GM19240 (cell line): Measurements from ENCODE around the gene KIRREL3.

Experiments used
- DNase-seq: peaks from one replicate; pipeline ENCODE4 v3.0.0; 2011; ENCODE audit warnings: low spot score; ENCODE audit not compliant: insufficient read length

Gene KIRREL3

GRCh38 chr11:126997641-126998040 is 2.9 kb downstream of the KIRREL3 start:
- DNase-seq: no peak

DNA sequence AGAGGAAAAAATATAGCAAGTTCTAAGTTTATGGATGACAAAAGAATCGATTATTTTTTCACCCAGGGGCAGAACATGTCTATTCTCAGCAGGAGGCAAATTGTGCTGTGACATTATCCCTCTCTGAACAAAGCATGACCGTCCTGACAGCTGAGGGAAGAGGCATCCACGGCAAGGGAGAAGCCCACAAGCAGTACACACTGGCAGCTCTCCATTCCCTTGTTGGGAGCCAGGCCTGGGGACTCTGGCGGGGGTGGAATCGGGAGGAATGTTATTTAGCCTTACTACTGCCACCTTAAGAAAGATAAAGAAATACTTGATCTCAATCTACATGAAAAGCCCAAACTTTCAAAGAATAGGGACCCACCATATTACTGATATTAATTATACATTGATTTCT is 3.4 kb downstream of the KIRREL3 start:
- no peak for DNase-seq

GRCh38 chr11:126996036-126996804 is 4.3 kb downstream of the KIRREL3 start:
- no peak for DNase-seq

DNA sequence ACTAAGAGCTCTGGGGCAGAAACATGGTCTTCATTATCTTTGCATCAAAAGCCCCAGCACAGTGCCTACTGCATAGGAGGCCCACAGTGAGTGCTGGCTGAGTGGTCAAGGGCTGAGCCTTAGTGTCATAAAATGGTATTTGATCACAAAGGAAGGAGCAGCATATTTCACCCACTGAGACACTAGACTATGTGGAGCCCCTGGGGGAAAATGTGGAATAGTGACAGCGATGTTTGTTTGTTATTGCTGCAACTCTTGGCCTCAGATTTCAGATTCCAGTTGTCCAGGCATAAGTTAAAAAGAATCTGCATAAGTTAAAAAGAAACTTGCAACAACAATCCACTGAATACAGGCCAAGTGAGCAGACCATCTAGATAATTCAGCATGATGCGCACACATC is 7.0 kb downstream of the KIRREL3 start:
- DNase-seq: no peak

GRCh38 chr11:126992804-126993111 is 7.8 kb downstream of the KIRREL3 start:
- DNase-seq: no peak

DNA sequence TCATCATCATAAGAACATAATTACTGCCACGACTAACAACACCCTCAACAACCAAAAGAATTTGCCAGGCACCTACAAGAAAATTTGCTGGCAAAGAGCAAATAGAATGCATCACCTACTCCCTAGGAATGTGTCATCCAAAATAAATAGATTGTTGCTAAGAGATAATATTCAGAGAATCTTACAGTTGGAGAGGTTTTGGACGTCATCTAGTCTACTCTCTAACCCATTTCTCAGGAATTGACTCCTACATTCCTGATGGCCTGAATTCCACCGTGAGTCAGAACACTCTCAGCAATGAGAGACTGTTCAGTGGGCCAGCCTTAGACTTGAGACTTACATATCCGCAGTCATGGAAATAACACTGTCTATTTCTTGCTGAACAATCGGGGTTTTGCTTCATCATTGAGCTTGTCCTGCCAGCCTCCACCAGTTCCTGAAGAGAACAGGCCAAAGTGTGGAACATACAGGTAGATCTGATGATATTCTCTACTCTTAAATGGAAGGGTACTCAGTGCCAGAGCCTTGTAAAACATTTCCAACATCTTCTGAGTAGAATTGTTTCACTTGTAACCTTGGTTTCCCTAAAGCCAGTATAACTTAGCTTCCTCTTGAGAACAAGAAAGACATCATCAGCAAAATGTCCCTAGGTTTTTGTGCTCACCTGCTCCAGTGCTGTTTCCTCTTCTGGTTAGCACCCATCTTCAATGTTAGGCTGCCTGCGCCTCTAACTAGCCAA is 8.3 kb downstream of the KIRREL3 start:
- no peak for DNase-seq

- DNase-seq: no peak
Measured at GRCh38 chr11:126991596-126991995, 9.0 kb downstream of the KIRREL3 start.

DNA sequence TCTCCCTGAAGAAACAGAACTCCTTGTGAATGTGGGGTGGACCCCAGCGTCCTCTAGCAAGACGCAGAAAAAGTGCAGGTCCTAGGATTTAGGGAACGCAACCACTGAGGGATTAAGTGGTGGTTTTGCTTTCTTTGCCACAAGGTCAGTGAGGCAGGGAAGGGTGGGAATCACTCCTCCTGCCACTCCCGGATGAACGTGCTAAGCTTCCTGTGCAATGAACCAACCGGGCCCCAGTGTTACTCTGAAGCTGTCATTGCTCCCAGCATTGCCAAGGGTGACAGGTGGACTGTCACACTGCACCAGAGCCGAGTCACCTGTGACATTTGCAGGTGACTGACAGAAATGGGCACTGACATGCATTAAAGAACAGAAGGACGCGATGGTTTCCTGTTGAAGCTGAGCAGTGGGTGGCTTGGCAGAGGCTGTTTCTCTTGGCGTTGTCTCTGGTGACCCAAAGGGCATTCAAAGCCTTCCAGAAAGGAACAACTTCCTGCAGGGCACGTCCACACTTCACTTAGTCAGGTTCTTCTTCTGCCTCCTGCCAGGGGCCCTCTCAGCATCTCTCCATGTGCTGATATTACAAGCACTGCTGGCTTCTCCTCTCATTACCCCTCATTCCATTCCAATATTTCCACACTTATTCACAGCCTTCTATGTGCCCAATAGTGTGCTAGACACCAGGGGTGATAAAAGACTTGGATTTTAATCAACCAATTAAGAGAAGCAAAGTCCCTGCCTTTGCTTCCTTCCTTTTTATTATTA is 9.7 kb downstream of the KIRREL3 start:
- DNase-seq: no peak

- DNase-seq: peak; percentile 37
Measured at GRCh38 chr11:126989942-126990715, 10.4 kb downstream of the KIRREL3 start.

GRCh38 chr11:126988655-126989054 is 11.9 kb downstream of the KIRREL3 start:
- DNase-seq: no peak

- no peak for DNase-seq
Measured at GRCh38 chr11:126981635-126982034, 18.9 kb downstream of the KIRREL3 start.

DNA sequence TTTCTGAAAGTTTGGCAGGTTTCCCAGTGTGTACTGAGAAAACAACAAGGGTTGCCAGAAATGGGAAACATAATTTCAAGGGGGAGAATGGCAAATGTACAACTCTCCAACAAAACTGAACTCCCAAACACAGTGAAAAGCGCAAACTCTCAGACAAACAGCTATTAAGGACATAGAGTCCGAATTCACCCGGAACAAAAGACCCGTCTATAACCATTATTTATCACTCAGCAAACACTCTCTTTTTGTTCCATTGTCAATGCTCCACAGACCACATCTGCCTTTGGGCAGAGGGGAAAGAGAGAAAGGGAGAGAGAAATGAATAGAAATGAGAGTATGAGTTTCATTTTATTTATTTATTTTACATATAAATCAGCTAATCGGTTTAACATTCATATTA is 21.7 kb downstream of the KIRREL3 start:
- DNase-seq: no peak

GRCh38 chr11:126978165-126978564 is 22.4 kb downstream of the KIRREL3 start:
- DNase-seq: no peak

- DNase-seq: no peak
Measured at GRCh38 chr11:126973051-126973450, 27.5 kb downstream of the KIRREL3 start.

DNA sequence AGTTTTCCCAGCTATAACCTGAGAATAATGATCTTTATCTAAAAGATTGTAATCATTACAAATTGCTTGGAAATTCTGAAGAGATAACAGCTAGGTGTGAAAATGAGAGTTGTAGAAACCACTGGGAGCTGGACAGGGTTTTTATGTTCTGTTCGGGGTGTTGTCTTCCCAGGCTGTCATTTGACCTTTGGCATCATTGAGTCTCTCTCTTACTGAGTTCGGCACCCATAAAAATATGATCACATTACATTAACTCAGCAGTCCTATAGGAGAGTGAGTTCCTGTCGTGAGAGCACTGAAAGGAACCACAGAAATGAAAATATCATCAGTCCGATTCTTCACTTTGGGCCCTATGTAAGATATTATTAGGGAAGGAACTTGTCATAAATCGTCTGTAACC is 29.3 kb downstream of the KIRREL3 start:
- no peak for DNase-seq

DNA sequence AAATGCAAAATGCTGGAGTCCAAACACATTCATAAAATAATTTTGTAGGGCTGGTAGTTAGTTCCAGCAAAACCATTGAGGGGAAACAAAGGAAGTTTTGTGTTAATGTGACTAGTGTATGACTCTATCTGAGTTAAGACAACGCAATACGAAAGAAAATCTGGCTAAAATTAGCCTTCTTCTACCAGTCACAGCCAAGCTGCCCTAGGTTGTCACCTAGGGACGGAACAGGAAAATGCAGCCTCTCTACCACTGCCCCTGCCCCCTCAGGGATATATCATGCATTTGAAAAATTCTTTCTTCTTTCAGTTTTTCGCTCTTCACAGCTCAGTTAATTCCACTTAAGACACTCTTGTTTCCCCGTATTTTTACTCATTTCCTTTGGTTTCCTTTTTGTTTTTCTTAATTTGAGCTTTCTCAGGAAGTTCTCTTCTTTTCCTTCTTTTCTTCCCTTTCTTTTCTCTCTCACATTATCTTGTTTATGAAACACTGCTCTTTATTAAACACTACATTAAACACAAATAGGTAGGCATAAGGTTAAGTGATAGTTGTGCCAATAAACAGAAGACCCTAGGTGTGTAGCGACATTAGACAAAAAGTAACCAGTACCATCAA is 30.6 kb downstream of the KIRREL3 start:
- no peak for DNase-seq

GRCh38 chr11:126968915-126969314 is 31.7 kb downstream of the KIRREL3 start:
- no peak for DNase-seq

- no peak for DNase-seq
Measured at GRCh38 chr11:126965331-126965730, 35.2 kb downstream of the KIRREL3 start.

- DNase-seq: no peak
Measured at GRCh38 chr11:126963603-126964363, 36.8 kb downstream of the KIRREL3 start.

DNA sequence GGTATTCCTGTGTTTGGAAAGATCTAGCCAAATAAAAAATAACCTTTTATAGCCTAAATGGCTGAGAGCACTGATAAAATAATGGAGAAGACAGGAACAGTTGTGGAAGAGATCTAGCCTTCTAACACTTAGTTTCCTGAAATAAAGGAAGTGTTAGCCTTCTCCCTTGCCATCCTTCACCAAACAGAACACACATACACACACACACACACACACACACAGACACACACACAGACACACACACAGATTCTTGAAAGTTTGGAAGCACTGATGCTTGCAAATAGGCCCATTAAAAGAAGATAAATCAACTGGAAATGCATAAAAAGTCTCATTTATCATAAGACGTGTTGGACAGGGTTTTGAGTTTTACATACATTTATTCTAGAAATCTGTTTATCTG is 37.5 kb downstream of the KIRREL3 start:
- DNase-seq: no peak
